Measurements from ENCODE around the gene BTG4.

The BTG4 gene

DNA sequence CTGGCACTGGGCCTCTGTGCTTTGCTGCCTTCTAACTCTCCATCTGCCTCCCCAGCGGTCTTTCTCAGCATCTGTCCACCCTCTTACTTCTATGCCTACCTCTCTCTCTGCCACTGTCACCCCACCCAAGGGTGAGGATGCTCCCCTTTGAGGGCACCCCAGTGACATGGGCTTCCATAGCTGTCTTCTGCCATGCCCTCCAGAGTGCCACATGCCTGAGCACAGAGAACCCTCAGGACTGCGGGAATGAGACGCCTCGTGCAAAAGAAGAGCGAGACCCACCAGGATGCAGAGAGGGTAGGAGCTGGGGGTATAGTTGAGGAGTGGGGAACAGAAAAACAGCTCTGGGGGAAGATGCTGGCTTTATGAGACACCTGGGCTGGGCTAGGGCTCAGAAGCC lies 64.3 kb downstream of the BTG4 start:
- no peaks in the 10 kb centered on the region; the same call in none of the 2 replicates for H3K27me3 ChIP-seq (replicated peaks; ENCODE audit: control insufficient read depth, insufficient read depth, low read length)
- H3K4me3 ChIP-seq (replicated peaks; ENCODE audit: low read depth, low read length), result no peak overlapping the region
- no peak for DNase-seq (ENCODE audit: extremely low read depth, insufficient read length)
- TF ChIP-seq, protein P1, sequence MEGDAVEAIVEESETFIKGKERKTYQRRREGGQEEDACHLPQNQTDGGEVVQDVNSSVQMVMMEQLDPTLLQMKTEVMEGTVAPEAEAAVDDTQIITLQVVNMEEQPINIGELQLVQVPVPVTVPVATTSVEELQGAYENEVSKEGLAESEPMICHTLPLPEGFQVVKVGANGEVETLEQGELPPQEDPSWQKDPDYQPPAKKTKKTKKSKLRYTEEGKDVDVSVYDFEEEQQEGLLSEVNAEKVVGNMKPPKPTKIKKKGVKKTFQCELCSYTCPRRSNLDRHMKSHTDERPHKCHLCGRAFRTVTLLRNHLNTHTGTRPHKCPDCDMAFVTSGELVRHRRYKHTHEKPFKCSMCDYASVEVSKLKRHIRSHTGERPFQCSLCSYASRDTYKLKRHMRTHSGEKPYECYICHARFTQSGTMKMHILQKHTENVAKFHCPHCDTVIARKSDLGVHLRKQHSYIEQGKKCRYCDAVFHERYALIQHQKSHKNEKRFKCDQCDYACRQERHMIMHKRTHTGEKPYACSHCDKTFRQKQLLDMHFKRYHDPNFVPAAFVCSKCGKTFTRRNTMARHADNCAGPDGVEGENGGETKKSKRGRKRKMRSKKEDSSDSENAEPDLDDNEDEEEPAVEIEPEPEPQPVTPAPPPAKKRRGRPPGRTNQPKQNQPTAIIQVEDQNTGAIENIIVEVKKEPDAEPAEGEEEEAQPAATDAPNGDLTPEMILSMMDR (IDR thresholded peaks at IDR 0.05; ENCODE audit: insufficient read depth, low read length, poor library complexity, severe bottlenecking), result no peak
- no peaks in the 10 kb centered on the region for H3K36me3 ChIP-seq (ENCODE audit: control insufficient read depth, insufficient read depth, low read length)

DNA sequence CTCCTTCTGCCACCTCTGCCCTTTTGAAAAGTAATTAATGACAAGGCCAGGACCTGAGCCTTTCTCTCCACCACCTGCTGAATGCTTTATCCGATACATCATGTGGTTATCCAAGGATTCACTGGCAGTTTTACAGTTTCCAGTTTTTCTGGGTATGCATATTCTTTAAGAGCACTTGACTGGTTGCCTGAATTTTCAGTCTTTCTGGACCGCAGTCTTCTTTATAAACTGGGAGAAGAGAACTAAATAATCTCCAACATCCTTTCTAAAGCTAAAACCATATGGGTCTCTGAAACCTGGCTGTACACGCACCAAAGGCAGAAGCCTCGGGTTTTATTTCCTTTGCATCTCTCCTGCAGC lies 65.1 kb downstream of the BTG4 start:
- no peaks in the 10 kb centered on the region for H3K36me3 ChIP-seq (ENCODE audit: control insufficient read depth, insufficient read depth, low read length)
- H3K4me3 ChIP-seq (replicated peaks; ENCODE audit: low read depth, low read length), result no peak overlapping the region
- DNase-seq (ENCODE audit: extremely low read depth, insufficient read length), result no peak
- TF ChIP-seq, protein P1 (IDR thresholded peaks at IDR 0.05; ENCODE audit: insufficient read depth, low read length, poor library complexity, severe bottlenecking), result no peak
- H3K27me3 ChIP-seq (replicated peaks; ENCODE audit: control insufficient read depth, insufficient read depth, low read length), result no peaks in the 10 kb centered on the region; the same call in 1 of the 2 replicates

DNA sequence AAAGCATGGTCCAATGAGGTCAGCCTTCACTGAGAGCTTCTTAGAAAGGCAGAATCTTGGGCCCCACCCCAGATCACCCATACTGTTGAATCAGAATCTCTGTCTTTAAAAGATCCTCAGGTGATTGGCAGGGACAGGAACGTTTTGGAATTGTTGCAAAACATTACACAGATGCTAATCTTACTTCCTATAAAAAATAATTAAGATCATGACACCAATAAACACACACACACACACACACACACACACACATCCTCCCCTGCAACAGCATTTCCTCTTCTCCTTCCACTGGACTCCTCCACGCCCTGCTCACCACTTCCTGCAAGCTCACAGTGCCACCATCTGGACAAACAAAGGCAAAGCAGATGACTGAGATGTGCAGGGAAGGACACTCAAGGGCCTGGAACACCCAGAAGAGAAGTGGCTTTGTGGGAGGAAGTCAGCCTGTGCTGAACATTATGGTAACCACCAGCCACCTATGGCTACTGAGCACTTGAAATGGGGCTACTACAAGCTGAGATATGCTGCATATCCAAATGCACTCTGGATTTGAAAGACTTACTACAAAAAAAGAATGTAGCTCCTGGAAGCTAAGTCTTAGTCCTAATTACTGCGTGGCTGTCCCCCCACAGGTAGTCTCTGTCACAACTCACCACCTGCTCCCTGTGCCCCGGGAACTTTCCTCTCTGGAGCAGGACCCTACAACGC lies 65.6 kb downstream of the BTG4 start:
- TF ChIP-seq, protein P1 (IDR thresholded peaks at IDR 0.05; ENCODE audit: insufficient read depth, low read length, poor library complexity, severe bottlenecking), result peak; percentile 91

DNA sequence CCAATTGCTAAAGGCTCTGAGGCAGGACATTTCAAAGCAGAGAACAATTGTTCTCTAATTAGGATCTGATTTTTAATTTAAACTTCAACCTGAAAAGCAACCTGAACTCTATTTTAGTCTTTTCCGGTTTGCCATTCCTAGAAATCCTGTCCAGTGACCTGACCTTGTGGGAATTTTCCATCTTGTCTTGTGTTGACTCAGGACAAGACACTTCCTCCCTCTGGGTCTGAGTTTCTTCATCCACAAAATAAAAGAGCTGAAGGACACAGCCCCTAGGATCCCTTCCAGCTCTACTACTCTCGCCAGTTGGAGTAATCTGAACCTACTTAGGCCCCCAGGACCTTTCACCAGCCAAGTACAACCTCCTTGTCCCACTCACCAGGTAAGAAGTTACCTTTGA lies 66.6 kb downstream of the BTG4 start:
- DNase-seq (ENCODE audit: extremely low read depth, insufficient read length), result no peak
- Histone ChIP-seq H3K36me3 (ENCODE audit: control insufficient read depth, insufficient read depth, low read length) (no peaks in the 10 kb centered on the region), H3K4me3 (replicated peaks; ENCODE audit: low read depth, low read length) (no peak overlapping the region), H3K27me3 (replicated peaks; ENCODE audit: control insufficient read depth, insufficient read depth, low read length) (no peaks in the 10 kb centered on the region; the same call in 1 of the 2 replicates)
- TF ChIP-seq, protein P1 (IDR thresholded peaks at IDR 0.05; ENCODE audit: insufficient read depth, low read length, poor library complexity, severe bottlenecking), result no peak

More for the DNA sequence above, 65.6 kb downstream of the BTG4 start:
- no peaks in the 10 kb centered on the region; the same call in 1 of the 2 replicates for H3K27me3 ChIP-seq (replicated peaks; ENCODE audit: control insufficient read depth, insufficient read depth, low read length)
- no peak overlapping the region for H3K4me3 ChIP-seq (replicated peaks; ENCODE audit: low read depth, low read length)
- H3K36me3 ChIP-seq (ENCODE audit: control insufficient read depth, insufficient read depth, low read length), result no peaks in the 10 kb centered on the region
- DNase-seq (ENCODE audit: extremely low read depth, insufficient read length), result peak; percentile 69

All from GM06990 (cell line).